SK-N-MC (cell line): ENCODE results near the gene LAMTOR2.

Experiments used
- DNase-seq: peaks from one replicate; pipeline ENCODE4 v3.0.0-alpha.2; 2011; ENCODE audit warnings: low read depth, low spot score
- H3K27ac ChIP-seq: fragments of 200-600 bp; sonication (generic); 2 replicates; pipeline ENCODE4 v1.5.1; 2016; ENCODE audit warnings: mixed run types
- H3K36me3 ChIP-seq: fragments of 200-600 bp; sonication (generic); 2 replicates; pipeline ENCODE4 v1.6.1; 2017; ENCODE audit warnings: antibody characterized with exemption, low read length, mixed read lengths; ENCODE audit not compliant: insufficient read depth
- H3K4me3 ChIP-seq: fragments of 200-600 bp; sonication (generic); 2 replicates; pipeline ENCODE4 v1.5.1; 2016
- H3K9ac ChIP-seq: fragments of 200-600 bp; sonication (generic); 2 replicates; pipeline ENCODE4 v1.8.0; 2017; ENCODE audit warnings: mixed run types, mixed read lengths; ENCODE audit not compliant: insufficient read length
- H3K9me3 ChIP-seq: fragments of 200-600 bp; sonication (generic); 2 replicates; pipeline ENCODE4 v1.6.1; 2017; ENCODE audit warnings: low read depth, mild to moderate bottlenecking, antibody characterized with exemption, low read length, moderate library complexity, mixed read lengths
- EZH2 ChIP-seq: fragments of 200-600 bp; sonication (generic); IDR thresholded peaks from one replicate; pipeline ENCODE4 v1.6.1; 2017; ENCODE audit warnings: antibody characterized with exemption
- FOXP2 ChIP-seq: optimal IDR thresholded peaks from 2 replicates; pipeline ENCODE3; 2011; ENCODE audit warnings: mild to moderate bottlenecking, moderate library complexity; ENCODE audit not compliant: insufficient read depth; ENCODE audit errors: extremely low read length, control extremely low read depth
- POLR2AphosphoS5 ChIP-seq: IDR thresholded peaks from 2 replicates; pipeline ENCODE4 v1.6.1; 2012; ENCODE audit warnings: mild to moderate bottlenecking, low read depth, low read length, borderline replicate concordance

The LAMTOR2 gene

DNA sequence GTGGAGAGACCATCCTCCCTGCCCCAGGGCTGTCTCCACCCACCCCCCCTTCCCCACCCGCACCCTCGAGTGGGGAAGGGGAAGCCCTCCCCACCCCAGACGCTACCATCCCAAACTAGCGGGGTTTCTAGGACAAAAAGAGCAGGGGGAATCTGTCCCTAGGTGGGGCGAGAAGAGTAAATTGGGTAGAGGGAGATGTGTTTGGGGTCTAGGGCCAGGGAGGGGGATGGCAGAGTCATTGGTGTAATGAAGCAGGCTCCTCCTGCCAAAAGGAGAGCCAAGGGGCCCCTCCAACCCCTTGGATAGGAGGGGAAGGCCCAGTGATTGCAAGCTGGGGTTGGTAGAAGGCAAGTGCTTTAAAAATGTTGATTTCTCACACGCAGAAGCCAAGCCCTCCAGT lies 17.7 kb downstream of the LAMTOR2 start:
- DNase-seq, result no peak
- peak overlapping the region; percentile 51 for H3K4me3 ChIP-seq
- H3K36me3 ChIP-seq, result peaks cover 29% of the 10 kb centered on the region
- H3K9me3 ChIP-seq, result no peaks in the 10 kb centered on the region
- H3K9ac ChIP-seq, result peak overlapping the region; percentile 57
- peak overlapping the region; percentile 93 for H3K27ac ChIP-seq
- TF ChIP-seq FOXP2 (no peak), EZH2 (no peak), POLR2AphosphoS5 (no peak)

- H3K27ac ChIP-seq, result peak overlapping the region; percentile 93
- H3K4me3 ChIP-seq, result peak overlapping the region; percentile 51
- no peaks in the 10 kb centered on the region for H3K9me3 ChIP-seq
- TF ChIP-seq EZH2, result no peak
- no peak; the same call in 1 of the 2 replicates for TF ChIP-seq POLR2AphosphoS5
- no peak for TF ChIP-seq FOXP2
- DNase-seq, result no peak
- H3K9ac ChIP-seq, result peak overlapping the region; percentile 57
- H3K36me3 ChIP-seq, result peaks cover 38% of the 10 kb centered on the region
Observed at GRCh38 chr1:156073110-156073687, 18.6 kb downstream of the LAMTOR2 start.

GRCh38 chr1:156073740-156074139 lies 19.2 kb downstream of the LAMTOR2 start:
- peaks cover 41% of the 10 kb centered on the region for H3K36me3 ChIP-seq
- no peak for DNase-seq
- H3K9me3 ChIP-seq, result no peaks in the 10 kb centered on the region
- peak overlapping the region; percentile 93 for H3K27ac ChIP-seq
- H3K4me3 ChIP-seq, result peak overlapping the region; percentile 42; the same call in 1 of the 2 replicates
- H3K9ac ChIP-seq, result peak overlapping the region; percentile 45
- TF ChIP-seq EZH2 (no peak), FOXP2 (no peak), POLR2AphosphoS5 (no peak)

- DNase-seq, result no peak
- no peak overlapping the region for H3K4me3 ChIP-seq
- peaks cover 46% of the 10 kb centered on the region for H3K36me3 ChIP-seq
- peak overlapping the region; percentile 71 for H3K27ac ChIP-seq
- H3K9me3 ChIP-seq, result no peaks in the 10 kb centered on the region
- H3K9ac ChIP-seq, result peak overlapping the region; percentile 17
- TF ChIP-seq FOXP2, result no peak
- TF ChIP-seq EZH2, result no peak
- no peak for TF ChIP-seq POLR2AphosphoS5
Observed at GRCh38 chr1:156074661-156075060, 20.1 kb downstream of the LAMTOR2 start.

- Histone ChIP-seq H3K4me3 (no peak overlapping the region), H3K9ac (no peak overlapping the region), H3K27ac (peak overlapping the region; percentile 71), H3K36me3 (peaks cover 46% of the 10 kb centered on the region), H3K9me3 (no peaks in the 10 kb centered on the region)
- DNase-seq, result no peak
- TF ChIP-seq EZH2 (no peak), POLR2AphosphoS5 (no peak), FOXP2 (no peak)
Observed at GRCh38 chr1:156075162-156075561, 20.6 kb downstream of the LAMTOR2 start.

DNA sequence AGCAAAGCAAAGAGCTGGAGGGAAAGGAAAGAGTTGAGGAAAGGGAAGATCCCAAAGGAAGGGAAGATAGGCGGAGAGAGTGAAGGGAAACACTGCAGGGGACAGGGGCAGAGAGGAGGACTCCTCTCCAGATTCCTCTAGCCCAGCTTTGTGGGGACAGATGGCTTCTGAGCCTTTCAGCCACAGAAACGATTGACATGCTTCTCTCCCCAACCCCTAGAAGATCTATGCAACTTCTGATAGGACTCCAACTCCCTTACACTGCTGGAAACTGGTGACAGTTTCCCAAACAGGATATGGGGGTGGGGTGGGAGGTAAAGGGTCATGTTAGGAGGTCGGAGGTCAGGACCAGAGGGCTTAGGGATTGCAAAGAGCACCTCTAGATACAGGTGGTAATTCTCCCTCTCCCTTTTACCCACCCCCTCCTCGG lies 21.2 kb downstream of the LAMTOR2 start:
- peaks cover 46% of the 10 kb centered on the region for H3K36me3 ChIP-seq
- H3K9ac ChIP-seq, result peak overlapping the region; percentile 32
- no peak for DNase-seq
- TF ChIP-seq EZH2, result no peak
- no peak for TF ChIP-seq FOXP2
- H3K27ac ChIP-seq, result peak overlapping the region; percentile 71
- no peaks in the 10 kb centered on the region for H3K9me3 ChIP-seq
- H3K4me3 ChIP-seq, result no peak overlapping the region; the same call in 1 of the 2 replicates

DNA sequence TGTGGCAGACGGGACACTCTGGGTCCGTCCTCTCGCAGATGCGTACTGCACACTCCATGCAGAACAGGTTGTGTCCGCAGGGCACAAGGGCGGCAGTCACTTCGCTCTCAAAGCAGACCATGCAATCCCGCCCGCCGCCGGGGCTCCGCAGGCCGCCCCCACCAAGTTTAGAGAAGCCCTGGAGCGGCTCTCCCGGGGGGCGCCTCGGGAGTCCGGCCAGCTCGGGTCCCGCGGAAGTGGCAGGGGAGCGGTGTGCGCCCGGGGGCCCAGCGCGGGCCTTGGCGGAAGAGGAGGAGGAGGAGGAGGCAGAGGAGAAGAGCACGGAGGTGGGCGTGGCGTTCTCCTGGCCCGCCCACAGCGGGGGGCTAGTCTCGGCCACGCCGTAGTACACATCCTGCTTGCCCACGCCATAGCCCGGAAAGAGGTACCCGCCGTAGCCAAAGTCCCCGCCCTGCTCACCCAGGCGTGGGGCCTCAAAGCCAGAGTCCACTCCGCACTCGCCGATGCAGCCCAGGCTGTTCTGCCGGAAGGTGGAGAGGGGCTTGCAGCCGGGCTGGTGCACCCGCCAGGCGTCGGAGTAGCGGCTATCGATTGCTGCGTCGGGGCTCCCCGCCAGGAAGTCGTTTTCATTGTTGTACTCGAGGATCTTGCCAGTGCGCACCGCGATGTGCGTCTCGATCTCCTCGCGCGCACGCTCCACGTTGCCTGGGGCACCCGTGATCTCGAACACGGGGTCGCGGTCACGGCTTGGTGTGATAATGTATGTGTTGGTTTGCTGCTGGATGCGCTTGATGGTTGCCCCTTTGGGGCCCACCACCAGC lies 22.2 kb downstream of the LAMTOR2 start:
- peak overlapping the region; percentile 47 for H3K4me3 ChIP-seq
- DNase-seq, result no peak
- H3K27ac ChIP-seq, result peak overlapping the region; percentile 71; the same call in 1 of the 2 replicates
- no peaks in the 10 kb centered on the region for H3K9me3 ChIP-seq
- H3K36me3 ChIP-seq, result peaks cover 46% of the 10 kb centered on the region
- TF ChIP-seq EZH2, result no peak
- TF ChIP-seq FOXP2, result no peak
- no peak for TF ChIP-seq POLR2AphosphoS5
- H3K9ac ChIP-seq, result no peak overlapping the region

DNA sequence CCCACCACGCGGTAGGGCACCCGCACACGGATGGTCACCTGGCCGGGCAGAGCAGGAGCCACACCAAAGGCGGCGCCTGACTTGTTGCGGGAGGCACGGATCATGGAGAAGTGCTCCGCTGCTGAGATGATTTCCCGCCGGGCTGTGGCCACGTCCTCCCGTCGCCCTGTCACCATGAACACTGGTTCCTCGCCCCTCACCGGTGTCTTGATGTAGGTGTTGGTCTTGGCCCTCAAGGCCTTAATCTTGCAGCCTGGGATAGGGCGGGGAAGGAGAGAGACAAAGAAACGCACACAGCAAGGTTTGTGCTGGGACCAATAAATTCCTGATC lies 22.8 kb downstream of the LAMTOR2 start:
- no peak overlapping the region for H3K9ac ChIP-seq
- H3K36me3 ChIP-seq, result peaks cover 46% of the 10 kb centered on the region
- no peak for DNase-seq
- H3K9me3 ChIP-seq, result no peaks in the 10 kb centered on the region
- peak overlapping the region; percentile 83; the same call in 1 of the 2 replicates for H3K27ac ChIP-seq
- H3K4me3 ChIP-seq, result no peak overlapping the region
- no peak for TF ChIP-seq POLR2AphosphoS5
- TF ChIP-seq FOXP2, result no peak
- TF ChIP-seq EZH2, result no peak
